NCI-H1417 treated with DMSO at 0.1 percent for 48 hours (cell line): Measurements from ENCODE around the gene TANC1.

ENCODE experiments used
- DNase-seq: peaks from one replicate; lab custom pipeline; 2025; lab: John Stamatoyannopoulos, UW

The TANC1 gene

GRCh38 chr2:159225025-159226016 lies 256.9 kb downstream of the TANC1 start:
- DNase-seq: no peak

- DNase-seq: no peak
Observed at GRCh38 chr2:159226059-159226461, 257.6 kb downstream of the TANC1 start.

- no peak for DNase-seq
Observed at GRCh38 chr2:159226608-159227385, 258.4 kb downstream of the TANC1 start.

- DNase-seq: no peak
Observed at GRCh38 chr2:159227467-159227866, 259.0 kb downstream of the TANC1 start.

- DNase-seq: no peak
Observed at GRCh38 chr2:159228081-159228581, 259.7 kb downstream of the TANC1 start.

GRCh38 chr2:159229476-159230144 lies 261.2 kb downstream of the TANC1 start:
- no peak for DNase-seq

- no peak for DNase-seq
Observed at GRCh38 chr2:159230145-159230877, 261.9 kb downstream of the TANC1 start.

GRCh38 chr2:159232456-159233170 lies 264.2 kb downstream of the TANC1 start:
- no peak for DNase-seq

- DNase-seq: no peak
Observed at GRCh38 chr2:159234868-159235267, 266.4 kb downstream of the TANC1 start.

- DNase-seq: no peak
Observed at GRCh38 chr2:159243529-159243928, 275.1 kb downstream of the TANC1 start.

- DNase-seq: no peak
Observed at GRCh38 chr2:159246325-159246988, 278.0 kb downstream of the TANC1 start.

GRCh38 chr2:159249990-159250715 lies 281.7 kb downstream of the TANC1 start:
- no peak for DNase-seq

- no peak for DNase-seq
Observed at GRCh38 chr2:159251296-159252173, 283.1 kb downstream of the TANC1 start.

GRCh38 chr2:159252905-159253304 lies 284.5 kb downstream of the TANC1 start:
- no peak for DNase-seq

GRCh38 chr2:159256159-159256558 lies 287.7 kb downstream of the TANC1 start:
- no peak for DNase-seq

- DNase-seq: no peak
Observed at GRCh38 chr2:159262226-159262625, 293.8 kb downstream of the TANC1 start.

- DNase-seq: no peak
Observed at GRCh38 chr2:159262904-159263303, 294.5 kb downstream of the TANC1 start.

- DNase-seq: no peak
Observed at GRCh38 chr2:159265171-159265576, 296.7 kb downstream of the TANC1 start.
